Measurements from ENCODE around the gene S100A7.
A peak's percentile ranks its signal among the peaks of the same experiment; 100 is the strongest.

S100A7 gene

DNA sequence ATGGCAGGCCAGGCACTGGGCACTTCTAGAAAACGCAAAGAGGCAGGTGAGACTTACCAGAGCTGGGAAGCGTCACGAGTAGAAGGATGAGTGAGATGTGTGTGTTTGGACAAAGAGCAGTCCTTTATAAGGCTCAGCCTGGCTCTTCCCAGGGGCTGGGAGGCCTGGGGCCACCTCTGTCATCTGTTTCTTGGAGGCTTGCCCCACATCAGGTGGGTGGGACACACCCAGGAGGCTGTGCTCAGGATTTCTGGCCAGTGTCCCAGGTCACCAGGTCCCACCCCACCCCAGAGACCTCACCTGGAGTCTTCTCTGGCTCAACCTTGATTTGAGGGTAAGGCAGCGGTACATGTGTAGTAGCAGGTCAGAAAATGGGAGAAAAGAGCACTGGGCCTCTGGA, at the start of gene S100A7:
TSS of gene S100A7 (minus strand) at position 101 of the 400 bp plus-strand sequence. CDS start 1,638 bp downstream, outside the sequence.
- TF ChIP-seq MYC (IDR thresholded peaks at IDR 0.05; ENCODE audit: low read depth, low read length) = no peak
- TF ChIP-seq, protein P1, sequence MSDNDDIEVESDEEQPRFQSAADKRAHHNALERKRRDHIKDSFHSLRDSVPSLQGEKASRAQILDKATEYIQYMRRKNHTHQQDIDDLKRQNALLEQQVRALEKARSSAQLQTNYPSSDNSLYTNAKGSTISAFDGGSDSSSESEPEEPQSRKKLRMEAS (IDR thresholded peaks at IDR 0.05; ENCODE audit: low read depth, low read length) = no peak
- TF ChIP-seq CTCF (IDR thresholded peaks at IDR 0.05; ENCODE audit: low read depth, low read length) = no peak
- no peak for TF ChIP-seq POLR2A (IDR thresholded peaks at IDR 0.05; ENCODE audit: extremely low read depth, insufficient read length)
- DNase-seq (ENCODE audit: low read depth) = no peak
- H3K4me3 ChIP-seq (ENCODE audit: low read depth, low read length) = no peak within 1 kb of the TSS

DNA sequence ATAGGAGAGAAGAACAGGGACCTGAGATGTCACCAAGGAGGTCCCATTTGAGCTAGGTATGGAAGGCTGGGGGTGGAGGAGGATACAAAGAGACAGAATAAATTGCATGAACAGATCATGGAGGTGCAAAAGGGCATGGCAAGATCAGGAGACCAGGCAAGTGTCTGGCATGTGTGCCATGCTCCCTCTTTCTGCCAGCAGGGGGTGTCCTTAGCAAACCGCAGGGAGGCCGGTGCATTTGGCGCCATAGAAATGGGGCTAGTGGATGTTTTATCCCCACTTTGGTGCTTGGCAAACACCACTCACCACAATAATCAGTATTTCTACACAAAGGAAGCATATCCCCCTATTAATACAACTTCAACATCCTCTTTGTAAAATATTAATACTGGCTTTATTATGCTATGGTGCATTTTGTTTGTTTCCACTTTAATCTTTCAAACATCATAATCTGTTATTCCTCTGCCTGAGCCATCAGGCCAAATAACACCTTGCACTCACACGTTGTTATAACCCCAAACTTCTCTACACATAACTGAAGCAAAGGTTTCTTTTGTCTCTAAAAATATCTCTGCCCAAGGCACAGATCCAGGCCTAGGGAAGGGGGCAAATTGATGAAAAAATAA, 49.4 kb upstream of the S100A7 start:
- TF ChIP-seq CTCF (IDR thresholded peaks at IDR 0.05; ENCODE audit: low read depth, low read length) (peak; percentile 90), MYC (IDR thresholded peaks at IDR 0.05; ENCODE audit: low read depth, low read length) (no peak), POLR2A (IDR thresholded peaks at IDR 0.05; ENCODE audit: extremely low read depth, insufficient read length) (no peak)
- TF ChIP-seq, protein P1 (IDR thresholded peaks at IDR 0.05; ENCODE audit: low read depth, low read length) = peak; percentile 49; the same call in 1 of the 2 replicates
- H3K4me3 ChIP-seq (ENCODE audit: low read depth, low read length) = no peak overlapping the region
- DNase-seq (ENCODE audit: low read depth) = peak; percentile 76

DNA sequence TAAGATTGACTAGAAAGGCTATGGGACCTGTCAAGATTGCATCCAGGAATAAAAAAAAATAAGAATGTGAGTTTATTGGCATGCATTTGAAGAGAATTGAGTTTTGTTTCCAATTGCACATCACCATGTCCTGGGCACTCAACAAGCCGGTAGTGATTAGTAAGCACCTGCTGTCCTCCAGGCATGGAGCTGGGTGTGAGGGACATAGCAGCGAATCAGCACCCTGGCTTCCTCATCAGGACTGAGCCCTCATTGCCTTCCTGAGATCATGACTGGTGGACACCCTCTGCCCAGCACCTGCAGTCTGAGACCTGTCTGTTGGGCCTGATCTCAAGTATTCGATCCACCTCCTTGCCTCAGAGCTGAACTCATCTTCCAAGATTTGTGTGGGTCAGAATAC, 48.6 kb upstream of the S100A7 start:
- no peak overlapping the region for H3K4me3 ChIP-seq (ENCODE audit: low read depth, low read length)
- no peak for TF ChIP-seq POLR2A (IDR thresholded peaks at IDR 0.05; ENCODE audit: extremely low read depth, insufficient read length)
- no peak for TF ChIP-seq MYC (IDR thresholded peaks at IDR 0.05; ENCODE audit: low read depth, low read length)
- no peak for TF ChIP-seq CTCF (IDR thresholded peaks at IDR 0.05; ENCODE audit: low read depth, low read length)
- TF ChIP-seq, protein P1 (IDR thresholded peaks at IDR 0.05; ENCODE audit: low read depth, low read length) = no peak
- no peak for DNase-seq (ENCODE audit: low read depth)

- no peak for TF ChIP-seq CTCF (IDR thresholded peaks at IDR 0.05; ENCODE audit: low read depth, low read length)
- no peak for TF ChIP-seq MYC (IDR thresholded peaks at IDR 0.05; ENCODE audit: low read depth, low read length)
- TF ChIP-seq, protein P1 (IDR thresholded peaks at IDR 0.05; ENCODE audit: low read depth, low read length) = no peak
- TF ChIP-seq POLR2A (IDR thresholded peaks at IDR 0.05; ENCODE audit: extremely low read depth, insufficient read length) = no peak
- H3K4me3 ChIP-seq (ENCODE audit: low read depth, low read length) = no peak overlapping the region
- no peak for DNase-seq (ENCODE audit: low read depth)
Measured at GRCh38 chr1:153507926-153508583, 47.6 kb upstream of the S100A7 start.

DNA sequence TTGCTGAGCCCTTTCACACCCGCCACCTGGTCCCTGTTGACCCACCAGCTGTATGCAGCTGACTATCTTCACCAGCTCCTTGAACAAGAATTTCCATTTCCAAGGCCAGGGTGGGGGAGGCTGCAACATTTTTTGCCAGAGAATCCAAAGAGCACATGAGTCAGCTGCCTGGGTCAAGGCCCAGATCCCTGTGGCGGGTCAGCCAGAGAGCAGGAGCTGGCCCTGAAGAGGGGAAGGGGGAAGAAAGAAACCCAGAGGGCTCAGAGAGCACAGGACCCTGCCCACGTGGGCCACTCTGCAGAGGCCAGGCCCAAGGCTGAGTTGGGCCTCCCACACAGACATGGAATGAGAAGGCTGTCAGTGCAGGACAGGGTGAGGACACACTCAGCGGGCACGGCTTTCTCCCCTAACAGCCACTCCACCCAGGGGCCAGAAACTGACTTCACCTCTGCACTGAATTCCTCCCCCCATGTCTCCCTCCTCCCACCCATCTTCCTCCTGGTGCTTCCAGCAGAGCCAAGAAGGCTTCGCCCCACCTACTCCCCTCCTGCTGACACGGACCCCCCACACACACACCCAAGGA, 46.5 kb upstream of the S100A7 start:
- TF ChIP-seq POLR2A (IDR thresholded peaks at IDR 0.05; ENCODE audit: extremely low read depth, insufficient read length) (no peak), CTCF (IDR thresholded peaks at IDR 0.05; ENCODE audit: low read depth, low read length) (no peak), MYC (IDR thresholded peaks at IDR 0.05; ENCODE audit: low read depth, low read length) (no peak)
- TF ChIP-seq, protein P1 (IDR thresholded peaks at IDR 0.05; ENCODE audit: low read depth, low read length) = no peak
- no peak for DNase-seq (ENCODE audit: low read depth)
- H3K4me3 ChIP-seq (ENCODE audit: low read depth, low read length) = no peak overlapping the region

All from NB4 (cell line).